ENCODE results near the gene SYPL2.
"Not testable (repeated sequence)": the region's sequence is repeated elsewhere in the genome, so short reads cannot be mapped to it uniquely, and the experiment has no call there.

Gene SYPL2
- 0 to 0.19 (median 0.11) reads per million in 3 experiments for total RNA-seq

GRCh38 chr1:109466452-109467300, at the start of gene SYPL2:
Gene SYPL2 (plus strand): TSS chr1:109466546. CDS start chr1:109466844, 298 bp downstream.
- DNase-seq, result no peak

DNA sequence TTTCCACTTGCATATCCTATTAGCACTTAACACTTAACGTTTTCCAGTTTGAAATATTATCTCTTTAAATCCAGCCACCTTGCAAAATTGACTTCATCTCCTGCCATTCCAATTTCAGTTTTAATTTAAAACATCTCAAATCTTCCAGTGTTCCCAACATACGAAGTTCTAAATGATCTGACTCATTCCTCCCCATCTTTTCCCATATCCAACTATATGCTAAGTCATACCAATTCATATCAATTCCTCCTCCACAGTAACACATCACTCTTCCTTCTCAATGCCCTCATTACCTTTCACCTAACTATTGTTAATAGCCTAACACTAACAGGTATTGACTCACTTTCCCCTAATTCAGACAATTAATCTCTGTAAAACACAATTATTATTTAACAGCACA, 42.8 kb upstream of the SYPL2 start:
- no peak for DNase-seq

DNA sequence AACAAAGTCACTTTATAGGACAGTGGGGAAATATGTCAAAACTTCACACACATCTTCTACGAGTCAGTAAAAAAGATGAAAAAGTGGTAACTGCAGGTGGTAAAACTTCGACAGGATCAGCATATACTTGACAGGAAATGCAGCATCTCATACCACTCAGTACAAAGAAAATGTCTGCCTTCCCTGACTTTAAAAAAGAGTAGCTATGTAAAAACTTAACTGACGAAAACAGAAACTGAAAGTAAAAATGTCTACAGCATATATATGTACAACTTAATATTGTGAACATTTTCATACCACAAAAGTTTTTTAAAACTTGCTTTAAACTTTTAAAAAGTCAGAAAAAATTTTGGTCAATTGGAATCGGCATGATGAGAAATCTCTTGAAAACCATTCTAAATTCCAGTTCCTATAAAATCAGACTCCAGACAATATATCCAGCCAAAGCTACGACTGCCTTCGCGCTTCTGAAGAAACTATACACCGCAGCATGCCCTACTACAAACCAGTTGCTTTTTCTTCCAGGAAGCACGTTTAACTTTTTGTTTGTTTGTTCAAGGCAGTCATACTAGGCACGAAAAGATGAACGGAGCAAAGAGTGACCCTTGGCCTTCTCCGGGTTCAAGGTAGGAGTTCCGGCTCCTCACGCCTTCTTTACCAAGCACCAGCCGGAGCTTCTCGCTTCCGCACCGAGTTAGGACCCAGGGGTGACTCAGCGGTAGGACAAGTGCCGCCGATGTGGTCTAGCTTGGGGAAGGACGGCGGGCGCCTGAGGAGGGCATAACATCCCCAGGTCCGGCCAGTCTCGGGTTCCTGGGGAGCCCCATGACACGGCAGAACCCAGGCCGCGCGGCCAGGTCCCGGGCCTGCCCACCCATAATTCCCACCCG, 40.7 kb upstream of the SYPL2 start:
- DNase-seq, result peak; percentile 74

- DNase-seq, result peak; percentile 96
Measured at GRCh38 chr1:109426281-109427170, 39.8 kb upstream of the SYPL2 start, which contains the start of gene PSMA5. Gene PSMA5 (minus strand): TSS chr1:109426448. CDS start chr1:109426330, 118 bp downstream.

- DNase-seq, result peak; percentile 5
Measured at GRCh38 chr1:109427171-109427467, 39.2 kb upstream of the SYPL2 start.

GRCh38 chr1:109432336-109432735, 34.0 kb upstream of the SYPL2 start:
- no peak for DNase-seq

DNA sequence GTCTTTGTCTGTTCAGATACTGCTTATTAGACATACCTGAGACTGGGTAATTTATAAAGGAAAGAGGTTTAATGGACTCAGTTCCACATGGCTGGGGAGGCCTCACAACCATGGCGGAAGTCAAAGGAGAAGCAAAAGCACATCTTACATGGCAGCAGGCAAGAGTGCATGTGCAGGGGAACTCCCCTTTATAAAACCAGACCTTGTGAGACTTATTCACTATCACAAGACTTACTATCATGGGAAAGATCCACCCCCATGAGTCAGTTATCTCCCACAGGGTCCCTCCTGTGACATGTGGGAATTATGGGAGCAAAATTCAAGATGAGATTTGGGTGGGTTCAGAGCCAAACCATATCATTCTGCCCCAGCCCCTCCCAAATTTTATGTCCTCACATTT, 33.0 kb upstream of the SYPL2 start:
- DNase-seq, result no peak

DNA sequence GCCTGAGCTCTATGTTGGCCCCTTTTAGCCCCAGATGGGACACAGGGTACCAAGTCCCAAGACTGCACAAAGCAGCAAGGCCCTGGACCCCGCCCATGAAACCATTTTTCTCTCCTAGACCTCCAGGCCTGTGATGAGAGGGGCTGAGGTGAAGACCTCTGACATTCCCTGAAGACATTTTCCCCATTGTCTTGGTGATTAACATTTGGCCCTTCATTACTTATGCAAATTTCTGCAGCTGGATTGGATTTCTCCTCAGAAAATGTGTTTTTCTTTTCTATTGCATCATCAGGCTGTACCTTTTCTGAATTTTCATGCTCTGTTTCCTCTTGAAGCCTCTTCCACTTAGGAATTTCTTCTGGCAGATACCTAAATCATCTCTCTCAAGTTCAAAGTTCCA, 31.9 kb upstream of the SYPL2 start:
- no peak for DNase-seq

GRCh38 chr1:109438798-109439297, 27.5 kb upstream of the SYPL2 start:
- no peak for DNase-seq

GRCh38 chr1:109441069-109441468, 25.3 kb upstream of the SYPL2 start:
- no peak for DNase-seq

DNA sequence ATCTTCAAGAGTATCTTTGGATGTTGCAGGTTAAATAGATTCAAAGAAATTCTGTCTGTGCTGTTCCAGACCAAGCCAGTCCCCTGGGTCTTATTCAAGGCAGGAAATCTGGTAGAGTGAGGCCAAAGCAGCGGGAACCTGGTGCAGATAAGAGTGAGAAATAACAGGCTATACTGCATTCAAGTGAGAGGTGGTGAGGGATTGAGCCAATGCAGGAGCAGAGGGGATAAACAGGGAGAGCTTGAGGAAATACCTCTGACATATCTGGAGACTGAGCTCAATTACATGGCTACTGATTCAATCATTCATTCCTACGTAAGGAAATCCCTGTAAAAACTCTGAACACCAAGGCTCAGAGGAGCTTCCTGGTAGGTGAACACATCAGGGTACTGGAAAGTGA, 22.9 kb upstream of the SYPL2 start:
- no peak for DNase-seq

GRCh38 chr1:109444346-109444745, 22.0 kb upstream of the SYPL2 start:
- no peak for DNase-seq

DNA sequence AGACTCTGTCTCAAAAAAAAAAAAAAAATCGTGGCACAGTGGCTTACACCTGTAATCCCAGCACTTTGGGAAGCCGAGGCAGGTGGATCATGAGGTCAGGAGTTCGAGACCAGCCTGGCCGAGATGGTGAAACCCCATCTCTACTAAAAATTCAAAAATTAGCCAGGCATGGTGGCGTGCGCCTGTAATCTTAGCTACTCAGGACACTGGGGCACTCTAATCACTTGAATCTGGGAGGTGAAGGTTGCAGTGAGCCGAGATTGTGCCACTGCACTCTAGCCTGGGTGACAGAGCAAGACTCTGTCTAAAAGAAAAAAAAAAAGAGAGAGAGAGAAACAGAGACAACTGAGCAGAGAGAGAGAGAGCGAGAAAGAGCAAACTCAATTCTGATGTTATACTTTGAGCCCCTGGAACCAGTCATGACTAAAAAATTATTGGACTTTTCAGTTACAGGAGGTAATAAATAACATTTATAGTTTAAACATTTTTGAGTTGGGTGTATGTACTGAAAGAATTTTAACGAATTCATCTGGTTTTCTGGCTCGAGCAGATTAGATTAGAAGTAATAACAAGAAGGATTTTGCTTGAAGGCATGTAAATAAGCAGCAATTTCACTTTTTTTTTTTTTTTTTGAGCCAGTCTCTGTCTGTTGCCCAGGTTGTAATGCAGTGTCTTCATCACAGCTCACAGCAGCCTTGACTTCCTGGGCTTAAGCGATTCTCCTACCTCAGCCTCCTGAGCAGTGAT, 20.2 kb upstream of the SYPL2 start:
- DNase-seq, result not testable (repeated sequence)

DNA sequence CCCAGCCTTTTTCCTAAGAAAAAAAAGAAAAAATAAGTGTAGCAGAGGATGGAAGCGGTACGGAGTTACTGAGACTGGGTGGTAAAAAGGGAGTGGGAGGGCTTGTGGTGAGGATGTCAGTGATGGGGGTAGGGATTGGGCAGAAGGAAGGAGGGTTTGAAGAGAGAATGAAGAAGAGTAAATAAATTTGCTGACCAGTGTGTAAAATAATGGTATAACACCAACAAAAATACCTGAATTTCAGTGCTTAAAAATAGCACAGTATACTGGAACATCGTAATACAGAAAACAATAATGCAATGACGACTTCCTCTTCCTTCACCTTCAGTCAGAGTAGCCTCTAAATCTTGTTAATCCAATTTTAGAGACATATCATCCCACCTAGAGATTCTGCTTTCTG, 18.8 kb upstream of the SYPL2 start:
- DNase-seq, result no peak

- DNase-seq, result no peak
Measured at GRCh38 chr1:109454497-109455133, 11.7 kb upstream of the SYPL2 start.

- DNase-seq, result no peak
Measured at GRCh38 chr1:109457819-109458218, 8.5 kb upstream of the SYPL2 start.

DNA sequence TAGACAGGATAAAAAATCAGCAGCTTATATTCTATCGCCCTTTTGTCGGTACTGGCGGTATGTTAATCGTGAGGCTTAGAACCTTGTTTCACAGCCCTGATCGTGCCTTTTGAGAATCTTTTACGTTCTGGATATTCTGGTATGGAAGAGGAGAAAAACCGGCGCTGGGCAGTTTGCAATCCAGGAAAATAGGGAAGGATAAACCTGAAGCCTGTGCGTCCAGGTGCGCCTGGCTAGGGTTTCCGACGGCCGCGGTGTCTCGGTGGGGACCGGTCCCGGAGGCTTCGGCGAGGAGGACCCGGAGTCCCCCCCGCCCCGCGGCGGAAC, 258 bp upstream of the SYPL2 start:
- DNase-seq, result no peak

- no peak for DNase-seq
Measured at GRCh38 chr1:109467301-109467777, 993 bp downstream of the SYPL2 start.

DNA sequence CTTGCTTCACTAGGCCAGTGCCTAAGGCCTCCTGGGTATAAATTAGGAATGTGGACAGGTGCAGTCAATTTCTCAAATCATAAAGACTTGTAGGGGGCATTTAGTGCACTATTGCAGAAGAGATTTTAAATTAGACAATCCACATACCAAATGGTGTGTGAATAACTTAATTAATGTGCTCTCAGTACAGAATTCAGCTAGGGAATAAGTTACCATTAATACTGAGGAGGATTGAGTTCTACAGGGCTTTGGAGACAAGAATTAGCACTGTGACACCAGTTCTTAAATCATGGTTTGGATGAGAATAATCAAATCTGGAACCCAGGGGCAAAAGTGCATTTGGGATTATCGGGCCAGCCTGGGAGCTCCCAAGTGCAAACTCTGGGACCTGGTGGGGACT, 1.7 kb downstream of the SYPL2 start:
- DNase-seq, result no peak

GRCh38 chr1:109468903-109469302, 2.6 kb downstream of the SYPL2 start:
- no peak for DNase-seq

DNA sequence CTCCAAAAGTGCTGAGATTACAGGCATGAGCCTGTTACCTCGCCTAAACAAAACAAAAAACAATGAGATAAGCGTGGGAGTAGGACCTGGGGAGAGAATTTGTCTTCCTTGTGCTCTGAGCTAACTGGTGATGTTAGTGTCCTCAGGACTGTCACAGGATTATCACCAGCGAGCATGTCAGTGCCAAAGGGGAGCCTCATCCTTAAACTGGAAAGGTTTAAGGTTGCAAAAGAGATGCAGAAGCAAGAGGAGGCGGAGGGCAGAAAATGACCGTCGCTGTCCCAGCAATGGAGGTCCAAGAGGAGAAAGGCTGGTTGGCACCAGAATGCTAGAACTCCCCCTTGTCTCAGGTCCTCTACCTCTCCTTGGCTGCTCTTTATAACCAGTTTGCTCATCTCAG, 3.9 kb downstream of the SYPL2 start:
- DNase-seq, result no peak

All from central memory CD4-positive, alpha-beta T cell (primary cell).